Globus pallidus (tissue), 1 donor: ENCODE data around the gene SPON2.

Experiments
- DNase-seq: peaks from one replicate; pipeline ENCODE4 v3.0.0-alpha.2; 2015; ENCODE audit warnings: low spot score

SPON2 gene

DNA sequence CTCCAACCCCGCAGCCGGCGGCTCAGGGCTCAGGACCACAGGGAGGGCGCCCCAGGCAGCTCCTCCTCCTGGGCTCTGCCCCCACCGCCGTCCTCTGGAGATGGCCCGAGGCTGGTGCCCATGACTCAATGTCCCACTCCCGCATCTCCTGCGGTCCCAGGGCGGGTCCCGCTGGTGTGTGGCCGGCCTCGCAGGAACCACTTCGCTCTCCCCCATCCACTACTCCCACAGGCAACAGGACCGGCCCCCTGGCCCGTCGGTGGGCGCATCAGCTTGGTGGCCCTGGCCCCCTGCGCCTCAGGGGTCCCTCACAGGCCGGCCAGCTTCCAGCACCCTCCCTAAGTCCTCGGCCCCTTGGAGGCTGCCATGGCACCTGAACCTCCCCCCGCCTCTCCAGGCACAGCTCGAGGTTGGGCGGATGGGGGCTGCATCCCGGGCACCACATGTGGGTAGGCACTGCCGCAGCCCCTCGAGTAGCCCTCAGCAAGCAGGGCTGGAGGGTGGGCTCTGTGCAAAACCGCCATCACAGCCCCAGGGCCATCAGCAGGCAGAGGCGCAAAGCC, 22.8 kb upstream of the SPON2 start:
- no peak for DNase-seq

DNA sequence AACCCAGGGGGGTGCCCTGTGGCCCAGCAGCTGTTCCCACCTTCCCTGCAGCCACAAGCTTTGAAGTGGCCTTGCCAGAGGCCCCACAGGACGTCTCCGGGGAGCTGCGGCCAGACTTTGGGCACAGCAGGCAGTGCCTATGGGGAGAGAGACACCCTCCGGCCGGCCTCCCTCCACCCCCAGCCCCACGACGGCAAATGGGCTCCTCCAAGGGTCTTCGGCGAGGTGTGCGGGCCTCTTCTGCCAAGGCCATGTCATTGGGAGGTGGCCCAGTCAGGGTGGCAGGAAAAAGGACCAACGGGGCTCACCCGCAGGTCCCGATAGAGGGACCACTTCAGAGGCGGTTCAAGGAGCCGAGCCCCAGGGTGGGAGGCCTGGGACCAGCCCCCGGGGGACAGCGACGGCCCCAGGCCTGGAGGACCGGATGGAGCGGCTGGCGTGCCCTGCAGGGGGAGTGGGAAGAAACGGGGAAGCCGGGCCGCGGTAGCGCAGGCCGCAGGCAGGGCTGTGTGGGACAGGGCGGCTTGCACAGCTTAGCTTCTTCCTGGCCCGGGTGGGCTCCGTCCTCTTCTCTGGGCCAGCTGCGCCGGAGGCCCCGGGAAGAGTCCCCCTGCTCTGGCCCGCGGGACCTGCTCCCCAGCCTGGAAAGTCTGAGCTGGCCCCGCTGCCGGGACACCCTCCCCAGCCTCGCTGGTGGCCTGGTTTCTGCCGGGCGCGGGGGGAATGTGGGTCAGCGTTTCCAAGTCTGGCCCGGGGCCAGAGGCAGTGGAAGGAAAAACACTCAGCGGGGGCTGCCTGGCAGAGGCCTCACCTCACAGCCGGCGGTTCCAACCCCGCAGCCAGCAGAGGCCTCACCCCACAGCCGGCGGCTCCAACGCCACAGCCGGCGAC, 21.9 kb upstream of the SPON2 start:
- DNase-seq, result peak; percentile 55

DNA sequence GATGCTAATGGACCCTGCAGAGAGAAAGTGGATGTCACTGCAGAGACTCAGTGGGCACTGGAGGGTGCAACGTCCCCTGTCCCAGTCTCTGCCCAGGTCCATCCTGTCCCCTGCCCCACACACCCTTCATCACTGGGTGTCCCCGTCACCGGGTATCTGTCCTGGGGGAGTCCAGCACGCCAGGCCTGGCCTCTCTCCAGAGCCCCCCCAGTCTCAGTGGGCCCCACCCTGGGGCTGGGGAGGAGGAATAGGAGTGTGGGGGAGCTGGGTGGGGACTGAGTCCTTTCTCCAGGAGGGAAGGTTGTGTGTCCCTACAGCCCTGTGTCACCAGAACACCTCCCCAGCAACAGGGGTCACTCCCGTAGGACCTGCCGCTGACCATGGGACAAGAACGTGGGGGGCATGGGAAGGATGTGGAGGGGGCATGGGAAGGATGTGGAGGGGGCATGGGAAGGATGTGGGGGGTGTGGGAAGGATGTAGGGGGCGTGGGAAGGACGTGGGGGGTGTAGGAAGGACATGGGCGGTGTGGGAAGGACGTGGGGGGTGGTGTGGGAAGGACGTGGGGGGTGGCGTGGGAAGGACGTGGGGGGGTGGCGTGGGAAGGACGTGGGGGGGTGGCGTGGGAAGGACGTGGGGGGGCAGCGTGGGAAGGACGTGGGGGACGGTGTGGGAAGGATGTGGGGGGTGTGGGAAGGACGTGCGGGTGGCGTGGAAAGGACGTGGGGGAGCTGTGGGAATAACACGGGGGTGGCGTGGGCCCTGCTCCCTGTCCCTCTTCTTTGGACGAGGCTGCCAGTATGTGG, 21.0 kb upstream of the SPON2 start:
- DNase-seq, result no peak

DNA sequence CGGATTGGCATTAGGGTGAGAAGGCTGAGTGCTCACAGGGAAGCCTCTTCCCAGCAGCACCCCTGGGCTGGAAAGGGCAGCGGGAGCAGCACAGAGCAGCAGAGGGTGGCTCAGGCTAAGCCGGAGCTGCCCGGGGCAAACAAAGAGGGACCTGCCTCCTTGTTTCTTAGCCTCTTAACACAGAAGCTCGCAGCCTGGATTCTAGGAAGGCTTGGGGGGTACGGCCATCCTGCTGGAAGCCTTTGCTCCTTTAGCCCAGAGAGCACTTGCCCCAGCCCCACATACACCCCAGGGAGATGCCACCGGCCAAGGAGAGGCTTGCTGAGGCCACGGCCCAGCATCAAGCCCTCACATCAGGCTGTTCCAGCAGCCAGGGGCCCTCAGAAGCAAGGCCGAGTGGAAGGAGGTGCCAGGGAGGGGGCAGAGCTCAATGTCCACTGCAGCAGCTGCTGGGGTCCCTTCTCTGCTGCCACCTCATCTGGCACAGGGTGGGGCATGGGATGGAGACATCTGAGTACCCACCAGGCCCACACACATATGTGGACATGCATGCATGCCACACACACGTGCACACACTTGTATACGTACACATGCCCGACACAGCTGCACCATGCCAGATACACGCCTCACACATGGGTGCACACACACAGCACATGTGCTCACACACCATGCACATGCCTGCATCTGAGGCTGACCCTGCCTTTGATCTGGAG, 20.3 kb upstream of the SPON2 start:
- DNase-seq, result no peak

DNA sequence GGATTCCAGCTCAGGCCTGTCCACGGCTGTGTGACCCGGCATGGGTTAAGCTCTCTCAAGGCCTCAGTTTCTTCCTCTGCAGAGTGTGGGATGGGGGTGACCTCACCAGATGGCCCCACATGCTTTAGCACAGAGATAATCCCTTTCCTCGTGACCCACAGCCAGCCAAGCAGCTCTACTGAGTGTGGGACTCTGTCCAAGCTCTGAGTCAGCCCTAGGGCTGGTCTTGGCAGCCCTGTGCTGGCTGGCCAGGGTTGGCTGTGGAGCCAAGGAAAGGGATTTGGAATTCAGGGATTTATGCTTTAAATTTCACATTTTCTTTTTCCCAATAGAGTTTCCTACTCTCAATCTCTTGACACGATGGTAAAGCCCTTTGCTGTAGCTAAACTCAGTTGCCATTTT, 19.7 kb upstream of the SPON2 start:
- peak; percentile 93 for DNase-seq

DNA sequence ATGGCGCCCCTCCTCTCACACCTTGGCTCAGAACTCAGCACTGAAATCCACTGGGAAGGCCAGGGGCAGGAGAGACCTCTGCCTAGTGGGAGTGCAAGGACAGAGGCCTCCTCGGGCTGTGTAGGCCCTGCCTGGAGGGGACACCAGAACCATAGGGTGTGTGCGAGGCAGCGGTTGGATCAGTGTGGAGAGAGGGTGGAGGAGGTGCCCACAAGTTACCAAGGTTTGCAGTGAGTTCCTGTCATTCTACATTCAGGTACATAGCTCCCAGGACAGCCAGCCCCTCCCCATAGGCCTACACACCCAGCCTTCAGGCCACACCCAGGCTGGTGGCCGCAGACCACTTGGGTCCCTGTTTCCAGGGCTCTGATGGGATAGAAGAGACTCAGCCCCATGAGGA, 19.2 kb upstream of the SPON2 start:
- DNase-seq, result no peak

DNA sequence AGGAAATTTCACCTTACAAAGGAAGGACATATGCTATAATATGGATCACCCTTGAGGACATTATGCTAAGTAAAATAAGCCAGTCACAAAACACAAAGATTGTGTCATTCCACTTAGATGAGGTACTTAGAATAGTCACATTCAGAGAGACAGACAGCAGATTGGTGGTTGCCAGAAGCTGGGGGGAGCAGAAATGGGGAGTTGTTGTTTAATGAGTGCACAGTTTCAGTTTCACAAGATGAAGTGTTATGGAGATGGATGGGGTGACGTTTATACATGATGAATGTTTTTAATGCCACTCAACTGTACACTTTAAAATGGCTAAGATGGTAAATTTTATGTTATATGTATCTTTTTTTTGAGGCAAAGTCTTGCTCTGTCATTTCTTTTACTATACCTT, 14.8 kb upstream of the SPON2 start:
- no peak for DNase-seq

DNA sequence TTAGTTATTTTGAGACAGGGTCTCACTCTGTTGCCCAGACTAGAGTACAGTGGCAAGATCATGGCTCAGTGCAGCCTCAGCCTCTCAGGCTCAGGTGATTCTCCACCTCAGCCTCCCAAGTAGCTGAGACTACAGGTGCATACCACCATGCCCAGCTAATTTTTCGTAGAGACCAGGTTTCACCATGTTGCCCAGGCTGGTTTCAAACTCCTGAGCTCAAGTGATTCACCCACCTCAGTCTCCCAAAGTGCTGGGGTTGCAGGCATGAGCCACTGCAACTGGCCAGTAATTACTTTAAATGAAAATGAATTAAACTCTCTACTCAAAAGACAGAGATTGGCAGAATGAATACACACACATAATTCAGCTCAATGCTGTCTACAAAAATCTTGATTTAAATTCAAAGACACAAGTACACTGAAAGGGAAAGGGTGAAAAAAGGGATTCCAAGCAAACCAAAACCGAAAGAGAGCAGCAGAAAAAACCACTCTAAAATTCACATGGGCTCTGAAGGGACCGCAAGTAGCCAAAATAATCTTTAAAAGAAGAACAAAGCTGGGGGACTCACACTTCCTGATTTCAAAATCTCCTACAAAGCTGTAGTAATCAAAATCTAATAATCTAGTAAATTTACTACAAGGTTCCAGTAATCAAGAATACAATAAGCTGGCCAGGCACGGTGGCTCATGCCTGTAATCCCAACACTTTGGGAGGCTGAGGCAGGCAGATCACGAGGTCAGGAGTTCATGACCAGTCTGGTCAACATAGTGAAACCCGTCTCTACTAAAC, 11.8 kb upstream of the SPON2 start:
- no peak for DNase-seq

DNA sequence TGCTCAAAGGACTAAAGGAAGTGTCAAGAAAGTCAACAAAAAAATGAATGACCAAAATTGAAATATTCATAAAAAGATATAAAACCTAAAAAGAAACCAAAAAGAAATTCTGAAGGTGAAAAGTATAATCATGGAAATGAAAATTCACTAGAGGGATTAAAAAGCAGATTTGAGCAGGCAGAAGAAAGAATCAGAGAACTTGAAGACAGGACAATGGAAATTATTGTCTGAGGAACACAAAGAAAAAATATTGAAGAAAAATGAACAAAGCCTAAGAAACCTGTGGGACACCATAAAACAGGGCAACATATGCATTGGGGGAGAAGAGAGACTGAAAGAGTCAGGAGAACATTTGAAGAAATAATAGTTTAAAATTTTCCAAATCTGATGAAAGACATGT, 9.9 kb upstream of the SPON2 start:
- DNase-seq, result no peak

DNA sequence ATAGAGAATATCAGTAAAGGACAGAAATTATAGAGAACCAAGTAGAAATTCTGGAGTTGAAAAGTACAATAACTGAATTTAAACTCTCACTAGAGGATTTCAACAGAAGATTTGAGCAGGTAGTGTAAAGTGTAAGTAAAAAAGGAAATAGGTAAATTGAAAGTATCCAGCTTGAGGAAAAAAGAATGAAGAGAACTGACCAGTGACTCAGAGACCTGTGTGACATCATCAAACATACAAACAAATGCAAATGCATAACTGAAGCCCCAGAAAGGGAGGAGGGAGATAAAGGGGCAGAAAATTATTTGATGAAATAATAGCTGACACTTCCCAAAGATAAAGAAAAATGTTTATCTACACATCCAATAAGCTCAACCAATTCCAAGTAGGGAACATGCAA, 8.3 kb upstream of the SPON2 start:
- no peak for DNase-seq

DNA sequence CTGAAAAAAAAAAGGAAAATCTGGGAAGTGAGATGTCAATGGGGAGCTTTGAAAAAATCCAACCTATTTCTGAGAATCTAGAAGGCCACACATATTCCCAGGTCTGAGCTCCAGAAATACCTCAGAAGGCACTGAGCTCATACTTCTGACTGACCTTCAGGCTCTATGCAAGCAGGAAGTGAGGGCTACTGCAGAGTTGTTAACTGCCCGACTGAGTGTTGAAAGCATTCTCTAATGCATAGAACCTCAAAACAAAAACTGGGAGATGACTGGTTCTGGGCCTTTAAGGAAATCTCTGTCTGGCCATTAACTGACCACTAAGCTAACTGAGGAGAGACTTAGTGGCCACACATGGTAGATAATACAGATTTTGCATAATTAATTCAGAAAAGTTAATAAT, 7.6 kb upstream of the SPON2 start:
- DNase-seq, result no peak

DNA sequence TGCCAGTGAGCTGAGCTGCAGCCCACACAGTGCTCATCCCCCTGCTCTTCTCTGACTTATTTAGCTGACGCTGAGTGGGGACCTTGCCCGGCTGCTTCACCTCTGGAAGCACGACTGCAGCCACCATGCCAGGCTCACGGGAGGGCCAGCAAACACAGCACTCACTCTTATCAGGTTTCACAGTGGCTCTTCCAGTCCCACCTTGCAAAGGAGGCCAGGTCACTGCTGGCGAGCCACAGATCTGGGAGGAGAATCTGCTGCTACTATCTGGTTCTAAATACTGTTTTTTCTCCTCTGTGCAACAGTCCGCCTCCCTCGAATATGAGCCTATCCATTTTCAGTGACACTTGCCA, 6.7 kb upstream of the SPON2 start:
- no peak for DNase-seq

DNA sequence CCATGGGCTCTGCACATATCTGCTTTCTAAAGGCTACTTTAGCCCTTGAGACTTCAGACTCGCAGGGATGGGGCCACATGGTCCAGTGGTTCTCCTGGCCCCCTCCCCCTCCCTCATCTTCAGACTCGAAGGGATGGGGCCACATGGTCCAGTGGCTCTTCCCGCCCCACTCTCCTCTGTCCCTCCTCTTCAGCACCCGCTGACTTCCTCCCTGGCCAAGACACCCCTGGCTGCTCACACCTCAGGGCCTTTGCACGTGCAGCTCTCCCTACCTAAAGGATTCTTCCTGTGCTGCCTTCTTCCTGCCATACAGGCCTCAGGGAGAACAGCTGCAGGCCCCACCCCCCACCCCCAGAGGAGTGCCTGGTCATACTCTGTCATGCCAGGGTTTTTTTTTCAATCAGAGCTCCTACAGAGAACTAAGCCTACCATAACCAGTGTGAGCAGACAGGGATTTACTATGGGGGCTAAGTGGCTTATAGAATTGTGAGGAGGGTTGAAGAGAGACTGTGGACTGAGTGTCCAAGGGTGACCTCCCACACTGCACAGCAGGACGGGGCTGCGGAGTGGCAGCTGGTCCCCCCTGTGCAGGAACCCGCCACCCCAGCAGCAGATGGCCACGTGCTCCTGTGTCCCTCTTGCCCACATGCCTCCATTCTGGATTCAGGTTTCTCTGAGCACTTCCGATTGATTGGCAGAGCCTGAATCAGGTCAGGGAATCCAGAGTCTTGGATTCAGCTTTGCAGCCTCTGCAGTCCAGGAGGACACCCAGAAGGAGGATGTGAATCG, 6.1 kb upstream of the SPON2 start:
- DNase-seq, result no peak

DNA sequence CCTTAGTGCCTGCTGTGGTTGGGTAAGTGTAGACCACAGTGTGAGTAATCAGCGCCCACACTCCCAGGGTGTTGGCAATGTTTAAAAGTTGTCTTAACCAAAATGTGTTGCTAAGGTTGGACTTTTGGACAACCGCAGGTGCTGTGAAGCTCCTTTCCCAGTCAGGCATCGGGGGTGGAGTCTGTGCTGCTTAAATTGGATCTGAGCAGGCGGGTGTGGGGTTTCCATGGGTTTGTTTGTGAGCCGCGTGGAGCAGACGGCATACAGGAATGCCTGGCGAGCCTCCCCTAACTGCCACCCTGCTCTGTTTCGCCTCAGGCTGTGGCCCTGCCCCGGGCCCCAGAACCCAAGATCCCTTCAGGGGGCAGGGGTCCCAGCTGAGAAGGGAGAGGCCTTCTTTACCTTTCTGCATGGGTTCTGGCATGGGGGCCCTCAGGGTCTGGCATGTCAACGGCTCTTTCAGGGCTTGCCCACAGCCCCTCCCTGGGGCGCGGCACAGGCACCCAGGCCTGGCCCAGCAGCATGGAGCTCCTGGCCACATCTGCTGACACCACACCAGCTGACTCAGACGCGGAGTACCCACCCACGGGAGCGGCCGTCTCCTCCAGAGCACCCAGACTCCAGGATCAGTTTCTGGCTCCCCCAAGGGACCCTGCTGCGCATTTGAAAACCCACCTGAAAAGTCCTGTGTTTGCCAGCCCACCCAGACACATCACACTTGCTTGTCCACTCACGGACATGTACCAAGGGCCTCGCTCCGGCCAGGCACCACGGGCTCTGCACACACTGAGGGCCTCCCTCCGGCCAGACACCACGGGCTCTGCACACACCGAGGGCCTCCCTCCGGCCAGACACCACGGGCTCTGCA, 5.1 kb upstream of the SPON2 start:
- DNase-seq, result no peak

DNA sequence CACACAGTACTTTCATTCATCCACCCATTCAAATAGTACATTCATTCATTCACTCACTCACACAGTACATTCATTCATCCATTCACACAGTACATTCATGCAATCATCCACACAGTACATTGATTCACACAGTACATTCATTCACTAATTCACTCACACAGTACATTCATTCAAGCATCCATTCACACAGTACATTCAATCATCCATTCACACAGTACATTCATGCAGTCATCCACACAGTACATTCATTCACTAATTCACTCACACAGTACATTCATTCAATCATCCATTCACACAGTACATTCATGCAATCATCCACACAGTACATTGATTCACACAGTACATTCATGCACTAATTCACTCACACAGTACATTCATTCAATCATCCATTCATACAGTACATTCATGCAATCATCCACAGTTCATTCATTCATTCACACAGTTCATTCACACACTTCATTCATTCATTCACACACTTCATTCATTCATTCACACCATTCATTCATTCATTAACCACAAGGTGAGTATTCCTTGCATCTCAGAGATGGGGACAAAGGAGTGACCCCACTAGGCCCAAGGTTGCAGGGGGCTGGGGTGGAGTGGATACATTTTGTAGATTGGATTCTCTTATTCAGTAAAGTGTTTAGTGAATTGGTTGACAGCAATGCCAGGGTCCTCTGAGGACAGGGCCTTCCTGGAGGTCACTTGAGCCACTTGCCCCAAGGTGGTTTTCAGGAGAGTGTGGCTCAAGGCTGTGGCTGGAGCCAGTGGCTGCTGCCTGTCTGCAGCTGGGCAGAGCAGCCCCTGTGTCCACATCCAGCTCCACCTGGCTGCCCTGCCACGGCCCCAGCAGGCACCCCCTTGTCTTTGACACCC, 4.3 kb upstream of the SPON2 start:
- DNase-seq, result no peak

DNA sequence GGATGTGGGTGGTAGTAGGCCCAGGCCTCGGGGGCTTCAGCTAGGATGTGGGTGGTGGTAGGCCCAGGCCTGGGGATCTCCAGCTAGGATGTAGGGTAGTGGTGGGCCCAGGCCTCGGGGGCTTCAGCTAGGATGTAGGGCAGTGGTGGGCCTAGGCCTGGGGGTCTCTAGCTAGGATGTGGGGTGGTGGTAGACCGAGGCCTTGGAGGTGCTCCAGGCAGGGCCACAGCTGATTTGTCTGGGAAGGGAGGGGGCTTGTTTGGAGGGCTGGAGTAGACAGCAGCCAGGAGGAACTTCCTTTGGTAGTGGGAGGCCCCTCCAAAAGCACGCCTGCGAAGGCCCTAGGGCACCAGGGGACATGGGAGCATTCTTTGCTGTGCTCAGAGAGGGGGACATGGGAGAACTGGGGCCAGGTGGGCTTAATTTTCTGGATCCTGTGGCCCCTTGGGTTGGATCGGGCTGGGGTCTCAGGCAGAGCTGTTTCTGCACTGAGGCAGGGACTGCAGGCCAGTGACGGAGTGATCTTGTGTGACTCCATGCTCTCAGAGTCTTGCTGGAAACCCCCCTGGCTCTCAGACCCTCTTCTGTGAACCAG, 3.3 kb upstream of the SPON2 start:
- DNase-seq, result no peak

DNA sequence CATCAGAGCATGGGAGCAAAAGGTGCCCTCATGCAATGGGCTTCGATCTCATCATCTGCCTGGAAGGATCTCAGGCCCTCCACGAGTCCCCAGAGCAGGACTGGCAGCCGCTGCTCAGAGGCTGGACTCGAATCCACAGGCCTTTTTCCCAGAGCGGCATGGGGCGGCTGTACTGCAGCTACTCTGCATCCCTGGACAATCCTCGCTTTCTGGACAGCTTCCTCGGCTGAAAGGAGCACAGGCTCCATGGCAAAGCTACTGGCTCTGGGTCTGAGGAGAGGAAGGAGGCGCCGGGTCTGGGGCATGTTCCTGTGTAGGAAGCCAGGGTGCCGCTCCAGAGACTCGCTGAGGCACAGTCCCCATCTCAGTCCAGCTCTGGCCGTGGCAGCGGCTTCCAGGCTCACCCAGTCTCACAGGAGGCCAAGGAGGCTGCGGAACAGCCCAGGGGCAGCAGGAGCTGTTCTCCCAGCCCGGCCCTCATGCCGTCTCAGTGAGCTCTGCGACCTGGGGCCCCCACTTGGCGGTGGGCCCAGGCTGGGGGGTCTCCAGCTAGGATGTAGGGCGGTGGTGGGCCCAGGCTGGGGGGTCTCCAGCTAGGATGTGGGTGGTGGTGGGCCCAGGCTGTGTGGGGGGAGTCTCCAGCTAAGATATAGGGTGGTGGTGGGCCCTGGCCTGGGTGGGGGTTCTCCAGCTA, 2.7 kb upstream of the SPON2 start:
- DNase-seq, result no peak
